Loucy (cell line): ENCODE results near the gene S100Z.
"Not testable (repeated sequence)": the region's sequence is repeated elsewhere in the genome, so short reads cannot be mapped to it uniquely, and the experiment has no call there.

Experiments
- H2AFZ ChIP-seq: fragments of 200-600 bp; sonication (generic); 2 replicates; pipeline ENCODE4 v1.6.0; 2016; ENCODE audit warnings: antibody characterized with exemption, mild to moderate bottlenecking, low read length, moderate library complexity
- H3F3A ChIP-seq: fragments of 200-600 bp; 2 replicates; pipeline ENCODE4 v1.6.0; 2016; ENCODE audit warnings: antibody characterized with exemption, low read depth, mild to moderate bottlenecking
- H3K27me3 ChIP-seq: fragments of 200-600 bp; sonication (generic); 2 replicates; pipeline ENCODE4 v1.6.1; 2014; ENCODE audit warnings: low read length, mild to moderate bottlenecking; ENCODE audit not compliant: insufficient read depth, poor library complexity, severe bottlenecking
- H3K36me3 ChIP-seq: fragments of 200-600 bp; sonication (generic); 2 replicates; pipeline ENCODE4 v1.6.1; 2016; ENCODE audit warnings: low read length; ENCODE audit not compliant: insufficient read depth
- H3K4me1 ChIP-seq: fragments of 200-600 bp; sonication (generic); 2 replicates; pipeline ENCODE4 v1.5.1; 2014; ENCODE audit warnings: low read length, mild to moderate bottlenecking; ENCODE audit not compliant: insufficient read depth, poor library complexity, severe bottlenecking
- H3K4me2 ChIP-seq: fragments of 200-600 bp; sonication (generic); 2 replicates; pipeline ENCODE4 v1.6.0; 2014; ENCODE audit warnings: antibody characterized with exemption, low read length, low read depth, mild to moderate bottlenecking; ENCODE audit not compliant: poor library complexity, severe bottlenecking
- H3K4me3 ChIP-seq: fragments of 200-600 bp; sonication (generic); 2 replicates; pipeline ENCODE4 v1.5.1; 2014; ENCODE audit warnings: low read length, mild to moderate bottlenecking, mixed read lengths; ENCODE audit not compliant: poor library complexity, severe bottlenecking
- H3K79me2 ChIP-seq: fragments of 200-600 bp; sonication (generic); 2 replicates; pipeline ENCODE4 v1.6.1; 2014; ENCODE audit warnings: low read length; ENCODE audit not compliant: insufficient read depth
- H3K9ac ChIP-seq: fragments of 200-600 bp; sonication (generic); 2 replicates; pipeline ENCODE4 v1.6.0; 2014; ENCODE audit warnings: mild to moderate bottlenecking, low read depth, low read length, moderate library complexity; ENCODE audit not compliant: poor library complexity, severe bottlenecking
- H3K9me2 ChIP-seq: fragments of 200-600 bp; sonication (generic); replicated peaks from 2 replicates; pipeline ENCODE4 v1.6.1; 2016; ENCODE audit warnings: low read depth, low read length, mixed read lengths
- H3K9me3 ChIP-seq: fragments of 200-600 bp; sonication (generic); 2 replicates; pipeline ENCODE4 v1.6.1; 2014; ENCODE audit warnings: mild to moderate bottlenecking, antibody characterized with exemption, low read length, low read depth; ENCODE audit not compliant: insufficient read depth
- H4K20me1 ChIP-seq: fragments of 200-600 bp; sonication (generic); 2 replicates; pipeline ENCODE4 v1.6.0; 2014; ENCODE audit warnings: antibody characterized with exemption, low read length, mild to moderate bottlenecking; ENCODE audit not compliant: insufficient read depth, poor library complexity, severe bottlenecking
- CTCF ChIP-seq: fragments of 200-600 bp; sonication (generic); conservative IDR thresholded peaks from 2 replicates; pipeline ENCODE4 v1.5.1; 2014; ENCODE audit warnings: mild to moderate bottlenecking, antibody characterized with exemption, low read length
- EZH2phosphoT487 ChIP-seq: fragments of 200-600 bp; IDR thresholded peaks from 2 replicates; pipeline ENCODE4 v1.6.1; 2018; ENCODE audit warnings: antibody characterized with exemption, mild to moderate bottlenecking, moderate library complexity, borderline replicate concordance

S100Z gene

GRCh38 chr5:76852772-76853171, 3.0 kb downstream of the S100Z start:
- Histone ChIP-seq H3K4me2 (peak overlapping the region; percentile 76), H3K9me2 (no peaks in the 10 kb centered on the region), H4K20me1 (no peaks in the 10 kb centered on the region), H3K4me1 (peaks cover 72% of the 10 kb centered on the region), H3K9me3 (peaks cover 5% of the 10 kb centered on the region; the same call in 1 of the 2 replicates), H2AFZ (no peak overlapping the region), H3F3A (peaks cover 15% of the 10 kb centered on the region; the same call in 1 of the 2 replicates), H3K4me3 (peak overlapping the region; percentile 62), H3K79me2 (peaks cover 33% of the 10 kb centered on the region), H3K9ac (peak overlapping the region; percentile 76), H3K27me3 (no peaks in the 10 kb centered on the region), H3K36me3 (no peaks in the 10 kb centered on the region)
- TF ChIP-seq CTCF (no peak), EZH2phosphoT487 (no peak)

GRCh38 chr5:76853741-76854140, 3.9 kb downstream of the S100Z start:
- not testable (repeated sequence) for H3K36me3 ChIP-seq, H3K9me2 ChIP-seq, H3K9me3 ChIP-seq, H3K4me2 ChIP-seq, H3K4me3 ChIP-seq, H3K27me3 ChIP-seq, H3K9ac ChIP-seq, H2AFZ ChIP-seq, H4K20me1 ChIP-seq
- peaks cover 70% of the 10 kb centered on the region for H3K4me1 ChIP-seq
- H3F3A ChIP-seq: peaks cover 15% of the 10 kb centered on the region; the same call in 1 of the 2 replicates
- H3K79me2 ChIP-seq: peaks cover 33% of the 10 kb centered on the region

- H2AFZ ChIP-seq: no peak overlapping the region
- peak overlapping the region; percentile 70 for H3K4me2 ChIP-seq
- H3K9me3 ChIP-seq: peaks cover 5% of the 10 kb centered on the region; the same call in 1 of the 2 replicates
- H3K9me2 ChIP-seq: no peaks in the 10 kb centered on the region
- H3K36me3 ChIP-seq: no peaks in the 10 kb centered on the region
- H3K4me3 ChIP-seq: peak overlapping the region; percentile 44
- TF ChIP-seq EZH2phosphoT487 (no peak), CTCF (no peak)
- peaks cover 11% of the 10 kb centered on the region; the same call in 1 of the 2 replicates for H3F3A ChIP-seq
- peaks cover 61% of the 10 kb centered on the region for H3K4me1 ChIP-seq
- no peaks in the 10 kb centered on the region for H4K20me1 ChIP-seq
- no peaks in the 10 kb centered on the region for H3K27me3 ChIP-seq
- peak overlapping the region; percentile 60 for H3K9ac ChIP-seq
- H3K79me2 ChIP-seq: peaks cover 33% of the 10 kb centered on the region
Measured at GRCh38 chr5:76854644-76855043, 4.8 kb downstream of the S100Z start.

- H2AFZ ChIP-seq, H3K36me3 ChIP-seq, H3K9me3 ChIP-seq, H3K27me3 ChIP-seq, H3F3A ChIP-seq, H4K20me1 ChIP-seq, H3K9me2 ChIP-seq: not testable (repeated sequence)
- Histone ChIP-seq H3K4me1 (peaks cover 66% of the 10 kb centered on the region), H3K4me3 (peak overlapping the region; percentile 44), H3K4me2 (peak overlapping the region; percentile 70), H3K9ac (peak overlapping the region; percentile 60), H3K79me2 (peaks cover 33% of the 10 kb centered on the region)
Measured at GRCh38 chr5:76855501-76855900, 5.7 kb downstream of the S100Z start.
